Stimulated activated CD8-positive, alpha-beta memory T cell treated with anti-CD3 and anti-CD28 coated beads, Interleukin-2, amount 100 ng/mL, for 1 hour (primary cell): ENCODE results near the gene JUNB.

Experiments
- DNase-seq, 2 donors: peaks; one replicate each; pipeline ENCODE4 v3.0.0-alpha.2; 2020; ENCODE audit warnings: low read depth in 2 of 2

Gene JUNB

GRCh38 chr19:12842511-12842910, 51.2 kb downstream of the JUNB start:
- DNase-seq = no peak
